Hepatocyte (in vitro differentiated cells): ENCODE measurements around the gene MCF2L.

Experiments
- EZH2 ChIP-seq: fragments of 200-600 bp; sonication (generic); IDR thresholded peaks from 2 replicates; pipeline ENCODE4 v1.6.1; 2016; ENCODE audit warnings: antibody characterized with exemption, mild to moderate bottlenecking, borderline replicate concordance
- EZH2phosphoT487 ChIP-seq: fragments of 200-600 bp; sonication (generic); IDR thresholded peaks from one replicate; pipeline ENCODE4 v1.6.1; 2018; ENCODE audit warnings: antibody characterized with exemption, mild to moderate bottlenecking, low read depth, moderate library complexity; ENCODE audit not compliant: unreplicated experiment, severe bottlenecking
- TF ChIP-seq, protein P1 (sequence below): fragments of 200-600 bp; sonication (generic); IDR thresholded peaks from 2 replicates; pipeline ENCODE4 v1.5.1; 2016; ENCODE audit warnings: antibody characterized with exemption, mild to moderate bottlenecking; ENCODE audit not compliant: poor library complexity

GRCh38 chr13:113143466-113144254, 174.6 kb downstream of the MCF2L start:
- TF ChIP-seq, protein P1, sequence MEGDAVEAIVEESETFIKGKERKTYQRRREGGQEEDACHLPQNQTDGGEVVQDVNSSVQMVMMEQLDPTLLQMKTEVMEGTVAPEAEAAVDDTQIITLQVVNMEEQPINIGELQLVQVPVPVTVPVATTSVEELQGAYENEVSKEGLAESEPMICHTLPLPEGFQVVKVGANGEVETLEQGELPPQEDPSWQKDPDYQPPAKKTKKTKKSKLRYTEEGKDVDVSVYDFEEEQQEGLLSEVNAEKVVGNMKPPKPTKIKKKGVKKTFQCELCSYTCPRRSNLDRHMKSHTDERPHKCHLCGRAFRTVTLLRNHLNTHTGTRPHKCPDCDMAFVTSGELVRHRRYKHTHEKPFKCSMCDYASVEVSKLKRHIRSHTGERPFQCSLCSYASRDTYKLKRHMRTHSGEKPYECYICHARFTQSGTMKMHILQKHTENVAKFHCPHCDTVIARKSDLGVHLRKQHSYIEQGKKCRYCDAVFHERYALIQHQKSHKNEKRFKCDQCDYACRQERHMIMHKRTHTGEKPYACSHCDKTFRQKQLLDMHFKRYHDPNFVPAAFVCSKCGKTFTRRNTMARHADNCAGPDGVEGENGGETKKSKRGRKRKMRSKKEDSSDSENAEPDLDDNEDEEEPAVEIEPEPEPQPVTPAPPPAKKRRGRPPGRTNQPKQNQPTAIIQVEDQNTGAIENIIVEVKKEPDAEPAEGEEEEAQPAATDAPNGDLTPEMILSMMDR: no peak
- no peak for TF ChIP-seq EZH2phosphoT487
- TF ChIP-seq EZH2: no peak
